NCI-H2107 treated with DMSO at 0.1 percent for 48 hours (cell line): Measurements from ENCODE around the gene FGB.

ENCODE experiments used
- DNase-seq: peaks from one replicate; lab custom pipeline; 2025; ENCODE audit not compliant: unreplicated experiment; lab: John Stamatoyannopoulos, UW

FGB gene

GRCh38 chr4:154562697-154563254 is at the start of gene FGB:
TSS of gene FGB (plus strand) at chr4:154563011. CDS start at chr4:154563019, 8 bp downstream.
- DNase-seq: no peak

- DNase-seq: no peak
Observed at GRCh38 chr4:154516318-154517029, 46.3 kb upstream of the FGB start.

GRCh38 chr4:154517591-154517990 is 45.2 kb upstream of the FGB start:
- DNase-seq: no peak

GRCh38 chr4:154519214-154519613 is 43.6 kb upstream of the FGB start:
- DNase-seq: no peak

- DNase-seq: no peak
Observed at GRCh38 chr4:154521607-154522006, 41.2 kb upstream of the FGB start.

- no peak for DNase-seq
Observed at GRCh38 chr4:154526151-154526550, 36.7 kb upstream of the FGB start.

GRCh38 chr4:154527308-154527707 is 35.5 kb upstream of the FGB start:
- DNase-seq: no peak

GRCh38 chr4:154528869-154529268 is 33.9 kb upstream of the FGB start:
- DNase-seq: no peak

- DNase-seq: no peak
Observed at GRCh38 chr4:154529728-154530519, 32.9 kb upstream of the FGB start.

- no peak for DNase-seq
Observed at GRCh38 chr4:154534296-154534695, 28.5 kb upstream of the FGB start.

- DNase-seq: no peak
Observed at GRCh38 chr4:154542271-154542879, 20.4 kb upstream of the FGB start.

- DNase-seq: no peak
Observed at GRCh38 chr4:154545689-154546088, 17.1 kb upstream of the FGB start.

- peak; percentile 53 for DNase-seq
Observed at GRCh38 chr4:154549894-154550790, 12.7 kb upstream of the FGB start, which contains the start of gene PLRG1. TSS of gene PLRG1 (minus strand) at chr4:154550400. CDS start at chr4:154550308, 92 bp downstream.

GRCh38 chr4:154551872-154552686 is 10.7 kb upstream of the FGB start:
- DNase-seq: peak; percentile 24

- no peak for DNase-seq
Observed at GRCh38 chr4:154559141-154559493, 3.7 kb upstream of the FGB start.

- DNase-seq: no peak
Observed at GRCh38 chr4:154559494-154560418, 3.1 kb upstream of the FGB start.

- DNase-seq: no peak
Observed at GRCh38 chr4:154560419-154560801, 2.4 kb upstream of the FGB start.

- DNase-seq: no peak
Observed at GRCh38 chr4:154560824-154561231, 2.0 kb upstream of the FGB start.

- no peak for DNase-seq
Observed at GRCh38 chr4:154564311-154564710, 1.5 kb downstream of the FGB start.
